ENCODE measurements around the gene INMT.
"Not testable (repeated sequence)": the region's sequence is repeated elsewhere in the genome, so short reads cannot be mapped to it uniquely, and the experiment has no call there.

INMT gene

GRCh38 chr7:30751696-30752273 is at the start of gene INMT:
INMT (plus strand) TSS chr7:30752135; CDS start chr7:30752151, 16 bp downstream.
- DNase-seq = no peak

GRCh38 chr7:30702200-30702599 is 49.7 kb upstream of the INMT start:
- no peak for DNase-seq

DNA sequence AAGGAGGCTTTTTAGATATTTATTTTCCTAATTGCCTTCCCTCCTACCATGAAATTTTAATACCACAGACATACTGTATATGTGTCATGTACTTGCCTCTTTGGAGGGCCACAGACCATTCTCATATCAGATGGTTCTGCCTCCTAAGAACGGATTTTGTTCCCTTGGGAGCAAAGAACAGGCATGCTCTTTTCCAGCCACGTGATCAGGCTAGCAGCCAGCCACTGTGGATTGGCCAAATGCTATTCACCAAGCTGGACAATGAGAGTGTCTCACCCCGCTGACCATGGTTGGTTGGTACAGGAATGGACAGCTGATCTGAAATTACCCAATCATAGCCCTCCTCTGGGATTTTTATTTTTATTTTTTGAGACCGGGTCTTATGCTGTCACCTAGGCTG is 48.2 kb upstream of the INMT start:
- DNase-seq = no peak

DNA sequence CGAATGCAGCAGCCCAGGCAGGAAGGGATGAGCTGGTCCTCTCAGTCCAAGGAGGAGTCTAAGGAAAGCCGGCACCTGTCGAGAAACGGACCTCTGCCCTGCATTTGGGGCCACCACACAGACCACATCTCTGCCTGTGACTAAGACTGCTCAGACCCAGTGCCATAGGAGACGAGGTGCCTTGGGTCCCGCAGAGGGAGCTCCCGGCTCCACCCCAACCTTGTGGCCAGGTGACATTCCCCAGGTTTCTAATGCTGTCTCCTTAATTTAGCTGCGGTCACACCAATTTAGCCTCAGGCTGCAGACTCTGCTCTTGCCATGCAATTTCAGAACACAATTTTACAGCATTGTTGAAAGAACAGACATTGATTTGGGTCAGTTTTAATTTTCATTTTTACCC is 46.9 kb upstream of the INMT start:
- no peak for DNase-seq

DNA sequence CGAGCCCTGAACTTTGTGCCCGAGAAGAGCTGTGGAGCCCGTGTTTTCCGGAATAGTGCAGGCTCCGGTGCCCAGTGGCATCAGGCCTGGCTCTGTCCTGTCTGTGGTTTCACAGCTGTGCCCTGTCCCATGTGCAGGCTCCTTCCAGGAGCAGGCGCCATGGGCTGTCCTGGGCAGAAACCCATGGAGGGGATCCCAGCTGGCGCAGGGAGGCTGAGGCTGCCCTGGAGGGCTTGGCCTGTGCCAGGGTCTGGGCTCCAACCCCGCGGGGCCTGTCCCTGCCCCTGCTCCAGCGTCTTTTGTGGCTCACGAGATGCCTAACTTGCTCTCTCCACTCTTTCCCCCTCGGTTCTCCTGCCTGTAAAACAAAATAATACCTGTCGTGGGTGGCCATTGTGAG is 46.3 kb upstream of the INMT start:
- no peak for DNase-seq

DNA sequence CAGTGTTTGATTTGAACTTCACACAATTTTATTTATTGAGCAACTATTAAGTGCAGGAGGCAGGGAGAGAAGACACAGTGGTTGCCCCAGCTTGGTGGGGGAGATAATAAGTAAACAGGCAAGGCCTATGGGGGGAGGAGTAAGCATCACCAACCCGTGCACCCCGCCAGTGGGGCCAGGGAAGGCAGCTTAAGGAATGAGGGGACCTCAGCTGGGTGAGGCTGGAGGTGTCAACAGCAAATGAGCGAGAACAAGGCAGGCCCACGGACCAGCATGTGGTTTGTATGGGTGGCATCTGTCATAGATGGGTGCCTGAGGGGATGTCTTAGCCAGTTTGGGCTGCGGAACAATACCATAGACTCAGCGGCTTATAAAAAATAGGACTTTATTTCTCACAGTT is 45.6 kb upstream of the INMT start:
- DNase-seq = no peak

DNA sequence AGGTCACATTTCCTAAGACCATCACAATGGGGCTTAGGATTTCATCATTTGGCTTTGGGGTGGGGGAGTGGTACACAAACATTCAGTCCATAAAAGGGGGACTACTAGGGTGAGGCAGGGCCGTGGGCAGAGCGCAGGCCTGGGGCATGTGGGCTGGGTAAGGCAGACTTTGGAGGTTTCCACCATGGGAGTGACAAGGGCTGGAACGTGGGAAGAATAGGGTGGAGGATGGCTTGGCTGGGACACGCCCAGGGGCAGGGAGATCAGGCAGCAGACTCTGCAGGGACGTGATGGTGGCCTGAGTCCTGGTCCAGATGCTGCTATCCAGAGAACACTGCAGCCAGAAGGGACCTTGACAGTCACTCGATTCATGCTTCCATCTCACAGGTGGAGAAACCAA is 45.0 kb upstream of the INMT start:
- no peak for DNase-seq

DNA sequence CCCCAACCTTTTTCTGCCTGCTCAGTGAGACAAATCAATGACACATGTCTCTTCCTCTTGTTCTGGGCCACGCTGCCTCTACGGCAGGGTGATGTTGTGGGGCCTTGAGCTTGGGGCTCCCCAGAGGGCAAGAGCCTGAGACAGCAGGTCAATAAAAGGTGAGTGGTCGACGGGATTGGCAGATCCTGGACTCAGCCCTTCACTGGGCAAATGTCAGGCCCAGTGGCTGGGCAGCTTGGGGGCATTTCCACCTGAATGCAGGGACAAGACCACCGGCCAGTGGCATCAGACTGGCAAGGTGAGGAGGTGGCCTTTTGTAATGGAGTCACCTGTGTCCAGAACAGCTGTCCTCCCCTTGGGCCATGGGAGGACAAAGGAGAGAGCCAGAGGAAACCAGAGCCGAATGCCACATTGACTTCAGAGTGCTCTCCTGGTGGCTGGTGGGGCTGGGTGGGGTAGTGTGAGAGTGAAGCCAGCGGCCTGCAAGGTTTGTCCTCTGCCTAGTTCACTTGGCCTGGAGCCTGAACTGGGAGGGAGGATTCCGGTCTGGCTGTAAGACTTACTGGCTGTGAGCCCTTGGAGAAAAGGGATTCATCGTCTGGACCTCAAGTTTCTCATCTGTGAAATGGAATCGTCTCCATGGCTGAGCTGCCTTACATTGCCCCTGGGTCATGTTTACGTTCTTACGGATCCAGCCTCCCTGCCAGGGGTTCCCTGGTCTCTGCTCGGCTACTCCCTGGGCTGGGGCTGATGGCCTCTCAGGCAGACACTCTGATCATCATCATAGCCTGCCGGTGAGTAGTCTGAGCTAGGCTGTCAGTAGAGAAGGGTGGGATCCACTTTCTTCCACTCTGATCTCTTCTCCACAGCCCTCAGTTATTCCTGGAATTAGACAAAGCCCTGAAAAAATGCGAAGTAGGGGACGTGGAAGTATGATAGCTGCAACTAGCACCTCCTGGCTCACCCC is 44.3 kb upstream of the INMT start:
- DNase-seq = no peak

GRCh38 chr7:30708412-30708811 is 43.5 kb upstream of the INMT start:
- DNase-seq = no peak

DNA sequence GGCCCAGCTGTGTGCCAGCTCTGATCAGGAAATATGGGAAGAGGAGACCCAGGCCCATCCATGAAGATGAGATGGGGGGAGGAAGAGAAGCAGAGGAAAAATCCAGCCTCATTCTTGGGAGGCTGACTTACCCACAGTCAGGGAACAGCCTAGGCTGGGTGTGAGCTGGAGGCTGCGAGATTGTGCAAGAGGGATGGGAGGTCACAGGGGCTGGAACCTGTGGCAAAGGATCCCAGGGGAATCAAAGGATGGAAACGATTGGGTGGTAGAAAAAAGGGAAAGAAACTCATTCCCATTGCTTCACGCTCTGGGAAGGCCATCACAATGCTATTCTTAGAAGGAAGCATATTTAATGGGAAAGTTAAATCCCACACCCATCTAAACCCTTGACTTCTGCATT is 43.0 kb upstream of the INMT start:
- DNase-seq = no peak

DNA sequence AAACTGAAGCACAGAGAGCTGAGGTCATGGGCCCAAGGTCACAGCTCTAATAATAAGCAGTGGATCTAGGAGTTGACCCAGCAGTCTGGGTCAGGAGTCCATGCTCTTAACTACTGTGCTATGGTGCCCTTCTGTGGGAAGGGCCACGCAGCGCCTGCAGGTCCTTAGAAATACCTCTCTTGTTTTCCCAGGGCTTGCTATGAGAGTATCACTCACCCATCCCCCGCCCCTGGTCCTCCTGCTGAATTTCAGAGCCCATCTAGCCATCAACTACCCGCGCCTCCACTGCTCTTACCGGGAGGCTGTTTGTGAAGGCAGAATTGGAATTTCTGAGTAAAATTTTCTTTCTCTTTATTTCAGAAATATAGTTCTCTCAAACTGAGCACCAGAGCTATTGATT is 42.4 kb upstream of the INMT start:
- no peak for DNase-seq

DNA sequence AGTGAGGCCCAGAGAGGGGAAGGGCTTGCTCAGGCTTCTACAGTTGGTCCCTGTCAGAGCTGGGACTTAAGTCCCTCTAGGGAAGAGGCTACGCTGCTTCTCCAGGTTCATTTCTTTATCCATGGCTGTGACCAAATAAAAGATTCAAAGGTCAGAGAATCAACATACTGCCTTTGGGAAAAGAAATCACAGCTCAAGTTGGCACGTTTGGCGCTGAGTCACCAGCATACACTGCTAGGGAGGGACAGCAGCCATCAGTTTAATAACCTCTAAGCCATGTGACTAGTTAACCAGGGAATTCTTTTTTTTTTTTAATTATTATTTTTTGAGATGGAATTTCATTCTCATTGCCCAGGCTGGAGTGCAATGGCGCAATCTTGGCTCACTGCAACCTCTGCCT is 41.3 kb upstream of the INMT start:
- no peak for DNase-seq

DNA sequence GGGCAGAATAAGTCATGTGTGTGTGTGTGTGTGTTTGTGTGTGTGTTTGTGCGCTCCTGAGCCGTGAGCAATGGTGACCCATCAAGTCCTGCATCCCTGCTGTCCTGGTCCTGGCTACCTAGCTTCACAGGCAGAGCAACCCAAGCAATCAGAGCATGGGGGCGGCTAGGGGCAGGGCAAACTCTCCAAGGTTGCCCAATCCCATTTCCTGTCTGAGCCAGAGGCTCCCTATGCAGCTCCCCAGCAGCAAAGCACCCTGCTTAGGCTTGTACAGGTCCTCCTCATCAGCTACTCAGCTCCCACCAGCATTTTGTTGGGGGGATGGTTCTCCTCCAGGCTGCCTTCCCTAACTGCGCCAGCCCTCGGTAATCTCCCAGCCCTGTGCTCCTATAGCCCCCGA is 38.5 kb upstream of the INMT start:
- no peak for DNase-seq

DNA sequence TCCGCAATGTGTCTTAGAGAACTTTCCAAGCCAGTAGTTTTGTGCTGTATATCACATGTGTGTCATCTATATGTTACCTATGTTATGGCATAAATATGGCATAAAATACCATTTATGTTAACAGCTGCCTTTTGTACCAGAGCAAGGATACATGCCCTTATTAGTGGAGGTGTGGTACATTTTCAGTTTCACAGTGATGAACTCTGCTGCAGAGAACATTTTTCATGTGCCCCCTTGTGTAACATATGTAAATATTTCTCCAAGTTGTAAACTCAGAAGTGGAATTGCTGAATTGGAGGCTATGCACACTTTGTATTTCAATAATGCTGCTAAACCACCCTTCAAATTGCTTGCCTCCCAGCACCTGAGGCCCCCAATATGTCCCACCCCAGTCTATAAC is 37.8 kb upstream of the INMT start:
- DNase-seq = no peak

DNA sequence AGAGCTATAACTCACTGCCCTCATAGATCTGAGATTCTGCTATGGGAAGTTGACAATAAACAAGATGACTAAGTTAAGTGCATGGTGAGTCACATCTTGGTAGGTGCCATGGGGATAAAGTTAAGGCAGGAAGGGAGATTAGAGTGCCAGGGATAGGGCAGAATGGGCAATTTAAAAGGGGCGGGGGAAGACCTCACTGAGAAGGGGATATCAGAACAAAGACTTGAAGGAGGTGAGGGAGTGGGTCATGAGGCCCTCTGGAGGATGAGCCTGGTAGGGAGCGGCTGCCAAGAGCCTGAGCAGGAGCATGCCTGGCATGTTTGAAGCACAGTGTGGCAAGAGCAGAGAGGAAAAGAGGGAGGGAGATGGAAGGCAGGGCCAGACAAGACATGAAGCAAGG is 34.8 kb upstream of the INMT start:
- DNase-seq = no peak

DNA sequence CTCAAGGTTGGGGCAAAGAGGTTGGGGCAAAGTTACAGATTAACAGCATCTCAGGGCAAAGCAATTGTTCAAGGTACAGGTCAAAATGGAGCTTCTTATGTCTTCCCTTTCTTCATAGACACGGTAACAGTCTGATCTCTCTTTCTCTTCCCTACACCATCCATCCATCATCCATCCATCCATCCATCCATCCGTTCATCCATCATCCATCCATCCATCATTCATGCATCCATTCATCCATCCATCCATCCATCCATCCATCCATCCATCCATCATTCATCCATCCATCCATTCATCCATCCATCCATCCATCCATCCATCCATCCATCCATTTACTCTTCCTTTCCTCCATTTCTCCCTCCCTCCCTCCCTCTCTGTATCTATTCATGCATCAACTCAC is 32.5 kb upstream of the INMT start:
- DNase-seq = not testable (repeated sequence)

- no peak for DNase-seq
Observed at GRCh38 chr7:30721211-30721610, 30.7 kb upstream of the INMT start.

DNA sequence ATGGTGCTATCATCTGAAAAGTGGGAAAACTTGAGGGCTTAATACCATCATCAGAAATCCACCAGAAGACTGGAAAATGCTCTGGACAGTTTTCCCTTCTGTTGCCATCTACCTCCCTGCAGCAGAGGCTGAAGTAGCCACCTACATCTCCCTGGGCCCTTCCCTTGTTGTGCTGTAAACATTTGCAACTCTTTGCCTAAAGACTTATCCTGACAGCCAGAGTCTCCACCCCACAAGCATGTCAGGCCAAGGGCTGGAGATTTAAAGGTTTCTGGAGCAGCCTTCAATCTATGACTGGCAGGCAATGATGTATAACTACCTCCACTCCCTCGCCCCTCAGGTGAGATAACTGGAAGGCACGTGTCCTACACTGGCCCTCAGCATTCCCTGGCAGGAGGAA is 29.7 kb upstream of the INMT start:
- no peak for DNase-seq

- no peak for DNase-seq
Observed at GRCh38 chr7:30722671-30723070, 29.3 kb upstream of the INMT start.

- DNase-seq = no peak
Observed at GRCh38 chr7:30723776-30724175, 28.2 kb upstream of the INMT start.

DNA sequence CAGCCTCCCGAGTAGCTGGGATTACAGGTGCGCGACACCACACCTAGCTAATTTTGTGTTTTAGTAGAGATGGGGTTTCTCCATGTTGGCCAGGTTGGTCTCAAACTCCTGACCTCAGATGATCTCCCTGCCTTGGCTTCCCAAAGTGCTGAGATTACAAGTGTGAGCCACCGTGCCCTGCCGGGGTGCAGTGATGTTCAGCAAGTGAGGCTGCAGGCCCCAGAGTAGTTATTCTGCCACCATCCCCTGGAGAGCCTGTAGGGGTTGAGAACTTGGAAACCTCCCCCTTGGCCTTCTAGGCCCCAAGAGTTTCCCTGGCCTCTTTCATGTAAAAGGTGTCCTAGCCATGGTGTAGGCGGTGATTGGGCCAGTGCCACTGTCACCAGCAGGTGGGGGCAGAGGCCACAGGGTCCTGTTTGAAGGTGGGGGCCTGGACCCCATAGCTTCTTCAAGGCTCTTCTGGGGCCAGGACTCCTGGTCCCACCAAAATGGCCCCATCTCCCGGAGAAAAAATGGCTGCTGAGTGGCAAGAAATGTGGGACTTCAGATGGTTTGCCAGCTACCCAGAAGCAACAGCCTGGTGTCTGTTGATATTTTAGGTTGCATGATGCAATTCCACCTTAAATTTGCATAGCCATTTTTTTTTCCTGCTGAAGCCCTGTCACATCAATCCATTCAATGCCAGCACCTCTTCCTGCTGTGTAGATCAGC is 25.5 kb upstream of the INMT start:
- DNase-seq = no peak

- peak in 1 of 2 experiments; percentile 31 for DNase-seq
Observed at GRCh38 chr7:30727061-30727945, 24.6 kb upstream of the INMT start.

- no peak for DNase-seq
Observed at GRCh38 chr7:30728591-30729100, 23.3 kb upstream of the INMT start.
